ENCODE data around the gene B3GAT3.

DNA sequence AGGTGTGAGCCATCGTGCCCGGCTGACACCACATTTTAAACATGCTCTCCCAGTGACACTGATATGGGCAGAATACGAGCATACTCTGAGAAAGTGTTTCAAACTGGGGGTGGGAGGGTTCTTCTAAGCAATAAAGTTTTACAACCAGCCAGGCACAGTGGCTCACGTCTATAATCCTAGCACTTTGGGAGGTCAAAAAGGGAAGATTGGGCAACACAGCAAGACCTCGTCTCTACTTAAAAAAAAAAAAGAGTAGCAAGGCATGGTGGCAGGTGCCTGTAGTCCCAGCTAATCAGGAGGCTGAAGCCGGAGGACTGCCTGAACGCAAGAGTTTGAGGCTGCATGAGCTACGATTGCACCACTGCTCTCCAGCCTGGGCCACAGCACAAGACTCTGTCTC, 22.4 kb upstream of the B3GAT3 start:
- TF ChIP-seq, protein P1, sequence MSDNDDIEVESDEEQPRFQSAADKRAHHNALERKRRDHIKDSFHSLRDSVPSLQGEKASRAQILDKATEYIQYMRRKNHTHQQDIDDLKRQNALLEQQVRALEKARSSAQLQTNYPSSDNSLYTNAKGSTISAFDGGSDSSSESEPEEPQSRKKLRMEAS (IDR thresholded peaks at IDR 0.05): no peak
- TF ChIP-seq RAD21 (IDR thresholded peaks at IDR 0.05; ENCODE audit: low read depth) (no peak), CREB1 (IDR thresholded peaks at IDR 0.05; ENCODE audit: low read depth) (no peak), NFIC (IDR thresholded peaks at IDR 0.05) (no peak)
- TF ChIP-seq, protein P2, sequence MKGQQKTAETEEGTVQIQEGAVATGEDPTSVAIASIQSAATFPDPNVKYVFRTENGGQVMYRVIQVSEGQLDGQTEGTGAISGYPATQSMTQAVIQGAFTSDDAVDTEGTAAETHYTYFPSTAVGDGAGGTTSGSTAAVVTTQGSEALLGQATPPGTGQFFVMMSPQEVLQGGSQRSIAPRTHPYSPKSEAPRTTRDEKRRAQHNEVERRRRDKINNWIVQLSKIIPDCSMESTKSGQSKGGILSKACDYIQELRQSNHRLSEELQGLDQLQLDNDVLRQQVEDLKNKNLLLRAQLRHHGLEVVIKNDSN (IDR thresholded peaks at IDR 0.05): no peak
